Immature natural killer cell (primary cell): Measurements from ENCODE around the gene PIK3R6. TPM values are rescaled to one million over a fixed set of nuclear protein-coding genes. Genes with fewer than 3 reads are reported as not detected.
A peak's percentile ranks its signal among the peaks of the same experiment; 100 is the strongest.

Experiments
- DNase-seq, 3 donors: peaks; one replicate each; pipeline ENCODE4 v3.0.0; 2022; ENCODE audit warnings: mixed read lengths in 1 of 3
- H3K27ac Mint-ChIP-seq, 6 donors: one replicate each; pipeline ENCODE4 v1.8.0; 2020; ENCODE audit warnings: mixed read lengths in 6 of 6, mild to moderate bottlenecking in 5 of 6, inconsistent platforms in 4 of 6, moderate library complexity in 3 of 6
- H3K27me3 Mint-ChIP-seq, 3 donors: one replicate each; pipeline ENCODE4 v1.8.0; 2020 to 2021; ENCODE audit warnings: low read depth in 3 of 3, mild to moderate bottlenecking in 3 of 3, mixed read lengths in 3 of 3, moderate library complexity in 3 of 3, inconsistent platforms in 1 of 3
- H3K36me3 Mint-ChIP-seq, 3 donors: one replicate each; pipeline ENCODE4 v1.8.0; 2020; ENCODE audit warnings: mixed read lengths in 3 of 3, inconsistent platforms in 2 of 3, mild to moderate bottlenecking in 2 of 3
- H3K4me1 Mint-ChIP-seq, 2 donors: one replicate each; pipeline ENCODE4 v1.8.0; 2020; ENCODE audit warnings: inconsistent platforms in 2 of 2, mild to moderate bottlenecking in 2 of 2, mixed read lengths in 2 of 2, moderate library complexity in 1 of 2
- H3K4me3 Mint-ChIP-seq, 5 donors: one replicate each; pipeline ENCODE4 v1.8.0; 2020; ENCODE audit warnings: mild to moderate bottlenecking in 5 of 5, mixed read lengths in 5 of 5, inconsistent platforms in 3 of 5, moderate library complexity in 3 of 5
- H3K9me3 Mint-ChIP-seq, 6 donors: one replicate each; pipeline ENCODE4 v1.8.0; 2020; ENCODE audit warnings: mild to moderate bottlenecking in 6 of 6, mixed read lengths in 6 of 6, inconsistent platforms in 4 of 6, moderate library complexity in 3 of 6
- polyA plus RNA-seq, 3 donors: library from polyadenylated mRNA; unstranded; fragments of 300-500 nt; fragmentation: Illumina TruSeq; gene quantifications; one replicate each; pipeline ENCODE4 v1.2.3, GENCODE V29; 2021

The PIK3R6 gene
- polyA plus RNA-seq, 3 donors from 2014 or later: 0.18 to 0.57 TPM; not detected in 1

DNA sequence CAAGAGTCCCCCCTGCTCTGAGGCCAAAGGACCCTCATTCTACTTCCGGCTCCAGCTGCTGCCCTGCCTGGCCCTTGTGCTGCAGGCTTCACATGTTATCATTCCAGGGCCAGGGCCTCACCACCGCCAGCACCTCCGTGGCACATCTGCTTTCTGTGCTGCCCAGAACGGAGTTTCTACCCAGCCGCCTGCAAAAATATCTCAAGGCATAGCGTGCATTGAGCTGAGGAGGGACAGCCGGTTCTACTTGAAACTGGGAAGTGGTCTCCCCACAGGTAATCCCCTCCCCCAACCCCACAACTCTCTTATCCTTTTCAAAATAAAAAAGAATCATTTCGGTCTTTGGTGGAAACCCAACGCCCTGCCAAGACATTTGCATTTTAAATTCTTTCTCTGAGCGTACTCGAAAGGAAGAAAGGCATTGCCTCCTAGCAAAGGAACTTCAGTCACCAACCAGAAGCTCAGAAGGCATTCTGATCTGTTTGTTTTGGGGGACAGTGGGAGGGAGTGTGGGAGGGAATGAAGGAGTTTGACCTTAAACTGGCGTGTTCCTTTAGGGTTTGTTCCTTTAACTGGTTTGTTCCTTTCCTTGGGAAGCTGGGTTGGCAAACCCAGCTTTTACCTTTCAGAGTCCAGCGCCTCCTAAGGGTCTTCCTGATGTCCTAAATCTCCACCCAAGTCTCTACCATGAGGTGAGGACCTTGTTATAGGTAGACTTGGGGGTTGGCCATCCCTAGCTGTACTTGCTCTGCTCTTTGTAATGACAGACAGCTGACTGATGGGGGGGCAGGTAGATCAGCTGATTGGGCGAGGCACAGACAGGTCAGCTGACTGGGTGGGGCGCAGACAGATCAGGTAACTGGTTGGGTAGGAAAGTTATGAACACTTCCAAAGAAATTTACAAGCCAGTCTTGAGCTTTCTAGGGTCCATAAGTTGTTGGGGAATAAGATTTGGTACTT lies 33.4 kb upstream of the PIK3R6 start:
- Mint-ChIP-seq H3K4me3 (peak overlapping the region in 4 of 5 donors; percentile 13 to 56 (median 30)), H3K4me1 (peaks cover 80% of the 10 kb centered on the region in 2 donors), H3K27ac (peak overlapping the region; percentile 87 to 95 (median 94)), H3K9me3 (no peaks in the 10 kb centered on the region), H3K27me3 (peaks cover 4 to 18% (median 12%) of the 10 kb centered on the region in 3 donors), H3K36me3 (peaks cover 34 to 69% (median 48%) of the 10 kb centered on the region in 3 donors)
- DNase-seq: no peak

GRCh38 chr17:8900207-8900606 lies 32.7 kb upstream of the PIK3R6 start:
- Mint-ChIP-seq H3K4me3 (peak overlapping the region; percentile 43 to 85 (median 67)), H3K27me3 (peaks cover 4 to 21% (median 15%) of the 10 kb centered on the region in 3 donors), H3K27ac (peak overlapping the region; percentile 87 to 95 (median 94)), H3K9me3 (no peaks in the 10 kb centered on the region), H3K36me3 (peaks cover 31 to 71% (median 43%) of the 10 kb centered on the region in 3 donors), H3K4me1 (peaks cover 80% of the 10 kb centered on the region in 2 donors)
- DNase-seq: no peak

- Mint-ChIP-seq H3K4me3 (peak overlapping the region; percentile 57 to 85 (median 65)), H3K4me1 (peaks cover 73 to 74% of the 10 kb centered on the region in 2 donors), H3K36me3 (peaks cover 24 to 61% (median 37%) of the 10 kb centered on the region in 3 donors), H3K27ac (peak overlapping the region; percentile 87 to 95 (median 94)), H3K27me3 (peaks cover 4 to 22% (median 19%) of the 10 kb centered on the region in 3 donors), H3K9me3 (no peaks in the 10 kb centered on the region)
- DNase-seq: no peak
Observed at GRCh38 chr17:8898636-8899035, 31.2 kb upstream of the PIK3R6 start.

GRCh38 chr17:8898126-8898525 lies 30.7 kb upstream of the PIK3R6 start:
- DNase-seq: no peak
- Mint-ChIP-seq H3K9me3 (no peaks in the 10 kb centered on the region), H3K36me3 (peaks cover 24 to 59% (median 37%) of the 10 kb centered on the region in 3 donors), H3K27me3 (peaks cover 4 to 22% (median 19%) of the 10 kb centered on the region in 3 donors), H3K27ac (peak overlapping the region; percentile 87 to 95 (median 94)), H3K4me3 (peak overlapping the region in 4 of 5 donors; percentile 50 to 85 (median 71)), H3K4me1 (peaks cover 73 to 74% of the 10 kb centered on the region in 2 donors)

DNA sequence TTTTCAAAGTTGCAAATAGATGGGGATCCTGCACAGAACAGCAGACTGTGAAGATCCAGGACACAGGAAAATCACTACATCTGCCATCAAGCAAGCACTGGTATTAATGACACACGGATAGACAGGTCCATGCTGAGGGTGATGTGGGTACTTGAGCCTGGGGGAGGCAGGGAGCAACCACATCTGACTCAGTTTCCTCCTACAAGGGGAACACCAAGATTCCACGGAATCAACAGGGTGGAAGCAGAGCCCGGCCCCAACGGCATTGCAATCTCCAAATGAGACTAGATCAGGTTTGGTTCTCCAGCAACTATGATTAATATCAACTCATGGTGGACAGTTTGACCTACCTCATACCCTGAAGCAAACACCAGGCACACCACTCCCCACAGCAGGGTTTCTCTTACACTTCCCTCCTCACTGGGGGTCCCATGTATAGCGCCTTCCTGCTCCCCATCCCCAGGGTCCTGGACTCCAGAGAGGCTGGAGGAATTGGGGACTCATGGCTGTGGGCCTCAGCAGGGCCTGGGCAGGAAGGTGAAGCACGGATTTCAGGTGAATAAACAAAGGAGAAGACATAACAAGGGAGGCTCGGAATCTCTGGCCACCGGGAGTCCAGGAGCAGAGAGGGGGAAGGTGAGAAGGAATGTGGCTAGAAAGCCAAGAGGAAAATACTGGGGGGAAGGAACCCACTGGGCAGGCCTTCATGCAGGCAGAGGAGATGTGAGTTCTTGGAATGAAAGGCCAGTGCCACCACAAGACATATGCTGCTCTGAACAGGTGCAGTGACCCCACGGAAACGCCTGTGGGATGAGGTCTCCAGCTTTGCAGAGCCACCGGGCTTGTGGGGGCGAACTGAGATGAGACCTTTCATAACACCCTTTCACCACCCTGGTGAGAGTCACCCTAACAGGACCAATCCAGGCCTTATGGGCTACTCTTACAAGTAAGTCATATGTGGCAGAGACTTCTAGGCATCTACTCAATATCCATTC lies 29.5 kb upstream of the PIK3R6 start:
- Mint-ChIP-seq H3K4me1 (peaks cover 73 to 85% of the 10 kb centered on the region in 2 donors), H3K27me3 (peaks cover 4 to 25% (median 23%) of the 10 kb centered on the region in 3 donors), H3K27ac (peak overlapping the region; percentile 87 to 95 (median 94)), H3K4me3 (peak overlapping the region; percentile 24 to 85 (median 50)), H3K9me3 (no peaks in the 10 kb centered on the region), H3K36me3 (peaks cover 22 to 64% (median 46%) of the 10 kb centered on the region in 3 donors)
- peak in 1 of 3 donors; percentile 23 for DNase-seq

DNA sequence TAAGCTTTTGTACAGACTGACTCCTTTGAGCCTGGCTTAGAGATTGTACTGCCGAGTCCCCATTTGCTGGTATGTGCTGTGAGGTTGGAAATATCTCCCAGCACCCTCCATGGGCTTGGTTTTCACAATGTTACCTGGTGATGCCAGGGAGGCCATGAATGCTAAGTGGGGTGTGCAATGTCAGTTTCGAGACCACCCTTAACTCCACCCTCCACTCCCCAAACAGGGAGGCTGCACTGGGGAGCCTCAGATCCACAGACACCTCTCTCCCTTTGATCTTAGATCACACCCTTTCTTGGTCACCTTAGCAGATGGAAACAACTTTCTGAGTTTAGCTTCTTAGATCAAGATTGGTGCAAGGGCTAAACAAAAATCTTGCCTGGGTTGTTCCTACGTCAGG lies 28.6 kb upstream of the PIK3R6 start:
- H3K27me3 Mint-ChIP-seq: peaks cover 4 to 28% (median 25%) of the 10 kb centered on the region in 3 donors
- H3K36me3 Mint-ChIP-seq: peaks cover 14 to 61% (median 44%) of the 10 kb centered on the region in 3 donors
- H3K4me3 Mint-ChIP-seq: peak overlapping the region in 1 of 5 donors; percentile 4
- DNase-seq: no peak
- peaks cover 64 to 78% of the 10 kb centered on the region in 2 donors for H3K4me1 Mint-ChIP-seq
- no peaks in the 10 kb centered on the region for H3K9me3 Mint-ChIP-seq
- H3K27ac Mint-ChIP-seq: peak overlapping the region; percentile 87 to 95 (median 94)

GRCh38 chr17:8894673-8895578 lies 27.5 kb upstream of the PIK3R6 start:
- H3K4me3 Mint-ChIP-seq: peak overlapping the region in 1 of 5 donors; percentile 29
- H3K27ac Mint-ChIP-seq: peak overlapping the region; percentile 87 to 95 (median 94)
- H3K36me3 Mint-ChIP-seq: peaks cover 6 to 53% (median 40%) of the 10 kb centered on the region in 3 donors
- DNase-seq: peak; percentile 25 to 42 (median 40)
- H3K27me3 Mint-ChIP-seq: peaks cover 4 to 26% (median 25%) of the 10 kb centered on the region in 3 donors
- no peaks in the 10 kb centered on the region for H3K9me3 Mint-ChIP-seq
- peaks cover 52 to 66% of the 10 kb centered on the region in 2 donors for H3K4me1 Mint-ChIP-seq

- Mint-ChIP-seq H3K27me3 (peaks cover 7 to 24% (median 24%) of the 10 kb centered on the region in 3 donors), H3K4me3 (no peak overlapping the region), H3K27ac (peak overlapping the region in 1 of 6 donors; percentile 36), H3K36me3 (peaks cover 4 to 54% (median 37%) of the 10 kb centered on the region in 3 donors), H3K4me1 (peaks cover 46 to 60% of the 10 kb centered on the region in 2 donors), H3K9me3 (no peaks in the 10 kb centered on the region)
- no peak for DNase-seq
Observed at GRCh38 chr17:8894202-8894671, 26.8 kb upstream of the PIK3R6 start.

GRCh38 chr17:8893621-8894201 lies 26.2 kb upstream of the PIK3R6 start:
- H3K4me1 Mint-ChIP-seq: peaks cover 40 to 54% of the 10 kb centered on the region in 2 donors
- H3K27me3 Mint-ChIP-seq: peaks cover 4 to 20% (median 18%) of the 10 kb centered on the region in 3 donors
- H3K36me3 Mint-ChIP-seq: peaks cover 4 to 54% (median 32%) of the 10 kb centered on the region in 3 donors
- H3K4me3 Mint-ChIP-seq: no peak overlapping the region
- peak overlapping the region in 3 of 6 donors; percentile 39 to 55 (median 55) for H3K27ac Mint-ChIP-seq
- no peaks in the 10 kb centered on the region for H3K9me3 Mint-ChIP-seq
- DNase-seq: no peak

DNA sequence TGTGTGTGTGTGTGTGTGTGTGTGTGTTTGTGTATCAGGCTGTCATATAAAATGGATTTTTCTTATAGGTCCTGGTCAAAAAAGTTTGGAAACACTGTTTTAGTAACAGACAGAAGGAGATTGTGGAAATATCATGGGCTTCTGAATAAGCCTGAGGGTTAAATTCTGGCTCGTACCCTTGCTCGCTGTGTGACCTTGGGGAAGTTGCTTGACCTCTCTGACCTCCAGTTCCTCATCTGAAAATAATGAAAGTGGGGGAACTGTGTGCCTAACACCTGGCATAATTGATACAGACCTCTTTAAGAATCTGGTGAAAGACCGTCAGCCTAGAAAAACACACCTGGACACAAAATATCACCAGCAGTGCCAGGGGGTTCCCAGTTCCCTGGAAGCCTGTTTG lies 25.6 kb upstream of the PIK3R6 start:
- Mint-ChIP-seq H3K9me3 (no peaks in the 10 kb centered on the region), H3K4me1 (peaks cover 34 to 48% of the 10 kb centered on the region in 2 donors), H3K4me3 (no peak overlapping the region), H3K27me3 (peaks cover 4 to 20% (median 18%) of the 10 kb centered on the region in 3 donors), H3K36me3 (peaks cover 4 to 53% (median 28%) of the 10 kb centered on the region in 3 donors), H3K27ac (peak overlapping the region; percentile 30 to 87 (median 67))
- no peak for DNase-seq

DNA sequence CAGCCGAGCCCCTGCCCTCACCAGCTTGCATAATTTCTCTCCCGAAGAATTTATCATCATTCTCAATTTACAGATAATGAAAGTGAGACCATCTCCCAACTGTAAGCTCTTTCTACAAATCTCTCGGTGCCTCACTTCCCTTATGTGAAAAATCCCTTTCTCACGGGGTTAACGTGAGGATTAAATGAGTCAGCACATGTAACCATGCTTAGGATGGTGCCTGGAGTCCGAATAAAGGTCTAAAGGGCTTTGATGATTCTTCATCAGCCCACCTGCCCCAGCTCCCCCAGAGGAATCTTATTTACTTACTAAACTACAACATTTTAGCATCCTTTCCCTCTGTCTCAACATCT lies 24.8 kb upstream of the PIK3R6 start:
- peaks cover 4 to 49% (median 21%) of the 10 kb centered on the region in 3 donors for H3K36me3 Mint-ChIP-seq
- peaks cover 4 to 19% (median 14%) of the 10 kb centered on the region in 3 donors for H3K27me3 Mint-ChIP-seq
- peak overlapping the region in 5 of 6 donors; percentile 55 to 87 (median 62) for H3K27ac Mint-ChIP-seq
- no peak for DNase-seq
- no peaks in the 10 kb centered on the region for H3K9me3 Mint-ChIP-seq
- H3K4me1 Mint-ChIP-seq: peaks cover 26 to 40% of the 10 kb centered on the region in 2 donors
- no peak overlapping the region for H3K4me3 Mint-ChIP-seq

DNA sequence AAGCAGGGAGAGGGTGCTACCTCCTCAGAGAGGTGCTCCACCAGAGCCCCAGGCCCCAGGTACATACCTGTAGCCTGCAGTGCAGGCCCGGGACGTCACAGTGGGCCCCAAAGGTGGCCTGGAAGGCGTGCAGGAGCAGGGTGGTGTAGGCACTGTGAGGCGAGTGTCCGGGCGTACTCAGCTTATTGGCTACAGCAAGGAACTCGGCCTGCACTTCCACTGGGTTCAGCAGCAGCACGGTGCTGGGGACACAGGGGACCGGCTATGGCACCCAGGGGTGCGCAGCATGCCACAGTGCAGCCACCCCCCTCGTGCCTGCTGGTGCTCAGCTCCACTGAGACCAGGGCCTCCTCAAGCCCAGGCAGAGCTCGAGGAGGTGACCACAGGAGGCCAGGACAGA lies 23.2 kb upstream of the PIK3R6 start:
- Mint-ChIP-seq H3K27me3 (peaks cover 6 to 18% (median 15%) of the 10 kb centered on the region in 3 donors), H3K4me3 (no peak overlapping the region), H3K9me3 (no peaks in the 10 kb centered on the region), H3K4me1 (peaks cover 10 to 24% of the 10 kb centered on the region in 2 donors), H3K36me3 (peaks cover 9 to 51% (median 16%) of the 10 kb centered on the region in 3 donors), H3K27ac (peak overlapping the region in 1 of 6 donors; percentile 29)
- no peak for DNase-seq
